Hippocampal formation (tissue), 2 donors: ENCODE results near the gene TMEM141.

Experiments used
- DNase-seq, 2 donors: peaks; one replicate each; lab custom pipeline; 2025; lab: John Stamatoyannopoulos, UW

The TMEM141 gene

DNA sequence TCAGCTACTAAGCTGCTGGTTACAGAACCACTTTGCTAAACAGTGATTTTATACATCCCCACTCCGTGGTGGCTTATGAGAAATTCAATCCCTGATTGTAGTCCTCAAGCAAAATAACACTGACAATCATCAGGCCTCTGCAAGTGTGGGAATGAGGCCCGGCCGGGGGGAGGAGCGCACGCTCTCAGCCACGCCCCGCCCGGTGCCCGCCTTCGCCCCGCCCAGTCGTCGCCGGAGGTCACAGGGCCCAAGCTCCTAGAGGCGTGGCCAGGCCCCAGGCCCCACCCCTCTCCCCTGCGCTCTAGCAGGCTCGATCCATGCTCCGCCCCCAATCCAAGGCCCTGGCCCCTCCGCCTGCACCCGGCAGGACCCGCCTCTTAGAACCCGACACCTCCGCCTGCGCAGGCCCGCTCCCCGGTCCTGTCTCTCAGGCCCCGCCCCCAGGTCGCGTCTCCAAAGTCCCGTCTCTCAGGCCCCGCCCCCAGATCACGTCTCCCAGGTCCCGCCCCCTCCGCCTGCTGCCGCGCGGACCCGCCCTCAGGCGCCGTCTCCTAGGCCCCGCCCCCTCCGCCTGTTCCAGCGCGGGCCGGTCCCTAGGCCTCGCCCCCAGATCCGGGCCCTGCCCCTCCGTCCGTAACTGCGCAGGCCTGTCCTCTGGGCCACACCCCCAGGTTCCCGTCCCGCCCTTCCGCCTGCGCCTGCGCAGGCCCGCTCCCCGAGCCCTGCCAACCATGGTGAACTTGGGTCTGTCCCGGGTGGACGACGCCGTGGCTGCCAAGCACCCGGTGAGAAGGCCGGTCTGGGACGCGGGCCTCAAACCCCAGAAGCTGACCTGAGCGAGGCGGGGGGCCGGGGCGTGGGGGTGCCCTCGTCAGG is at the start of gene TMEM141:
TSS of gene TMEM141 (plus strand) at position 705 of the 876 bp plus-strand sequence. CDS start at position 732, 27 bp downstream.
- DNase-seq = peak; percentile 100

DNA sequence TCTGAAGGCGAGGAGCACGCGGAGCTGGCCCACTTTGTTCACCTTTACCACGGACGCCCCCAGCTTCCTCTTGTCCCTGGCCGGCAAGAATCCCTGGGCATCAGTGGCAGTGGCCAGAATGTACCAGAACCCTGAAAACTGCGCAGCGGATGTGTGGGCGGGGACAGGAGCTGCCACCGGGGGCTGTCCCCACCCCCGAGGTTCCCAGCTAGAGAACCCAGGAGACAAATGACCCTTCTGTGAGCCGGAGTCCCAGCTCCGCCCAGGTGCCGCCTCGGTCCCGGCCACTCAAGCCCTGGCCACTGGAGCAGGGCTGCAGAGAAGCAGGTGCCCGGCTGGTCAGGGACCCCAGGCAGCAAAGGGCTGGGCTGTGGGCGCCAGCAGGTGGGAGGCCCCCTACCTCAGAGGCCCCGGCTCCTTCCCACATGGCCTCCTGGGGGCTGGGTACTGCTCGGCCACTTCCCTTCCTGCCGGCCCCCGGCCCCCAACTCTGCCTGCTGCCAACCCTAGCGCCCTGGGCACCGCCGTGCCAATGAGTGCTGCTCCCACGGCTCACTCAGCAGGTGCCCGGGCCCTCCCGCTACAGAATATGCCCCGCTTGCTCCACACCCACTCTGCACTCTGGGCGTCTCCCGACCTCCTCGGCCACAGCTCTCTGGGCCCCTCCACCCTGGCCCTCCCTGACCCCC is 49.1 kb upstream of the TMEM141 start:
- DNase-seq = no peak

DNA sequence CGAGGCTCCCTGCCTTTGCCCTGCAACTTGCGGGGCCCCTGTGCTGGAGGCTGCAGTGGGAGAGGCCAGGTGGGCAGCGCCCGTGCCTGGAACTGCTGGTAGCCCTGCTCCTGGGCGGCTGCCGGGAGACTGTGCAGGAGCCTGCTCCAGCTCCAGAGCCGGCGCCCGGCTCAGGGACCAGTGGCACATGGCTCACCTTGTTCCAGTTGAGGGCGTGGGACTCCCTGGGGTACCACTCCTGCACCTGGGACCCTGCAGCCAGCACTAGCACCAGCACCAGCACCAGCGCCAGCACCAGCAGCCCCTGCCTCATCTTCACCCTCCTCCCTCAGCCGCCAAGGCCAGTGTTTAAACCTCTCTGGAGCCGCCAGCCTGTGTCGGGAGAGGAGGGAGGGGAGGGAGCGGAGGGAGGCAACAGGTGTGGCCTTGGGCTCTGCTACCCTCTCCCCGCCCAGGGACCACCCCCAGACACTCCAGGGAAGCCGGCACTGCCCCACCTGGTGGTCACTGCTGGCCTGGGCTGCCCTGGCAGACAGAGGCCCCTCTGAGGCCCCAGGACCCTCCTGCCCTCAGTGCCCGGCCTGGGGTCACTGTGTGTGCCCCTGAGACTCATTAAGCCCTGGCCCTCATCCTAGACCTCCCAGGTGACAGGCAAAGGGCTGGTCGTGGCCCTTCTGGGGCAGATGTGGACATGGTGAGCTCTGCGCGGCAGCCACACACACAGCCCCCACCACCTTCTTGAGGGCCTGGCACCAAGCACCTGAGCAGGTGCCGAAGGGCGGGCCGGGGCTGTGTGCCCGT is 48.4 kb upstream of the TMEM141 start, which contains the start of gene LCN10:
TSS of gene LCN10 (minus strand) at position 350 of the 801 bp plus-strand sequence. CDS start at position 313, 37 bp downstream.
- DNase-seq = no peak

DNA sequence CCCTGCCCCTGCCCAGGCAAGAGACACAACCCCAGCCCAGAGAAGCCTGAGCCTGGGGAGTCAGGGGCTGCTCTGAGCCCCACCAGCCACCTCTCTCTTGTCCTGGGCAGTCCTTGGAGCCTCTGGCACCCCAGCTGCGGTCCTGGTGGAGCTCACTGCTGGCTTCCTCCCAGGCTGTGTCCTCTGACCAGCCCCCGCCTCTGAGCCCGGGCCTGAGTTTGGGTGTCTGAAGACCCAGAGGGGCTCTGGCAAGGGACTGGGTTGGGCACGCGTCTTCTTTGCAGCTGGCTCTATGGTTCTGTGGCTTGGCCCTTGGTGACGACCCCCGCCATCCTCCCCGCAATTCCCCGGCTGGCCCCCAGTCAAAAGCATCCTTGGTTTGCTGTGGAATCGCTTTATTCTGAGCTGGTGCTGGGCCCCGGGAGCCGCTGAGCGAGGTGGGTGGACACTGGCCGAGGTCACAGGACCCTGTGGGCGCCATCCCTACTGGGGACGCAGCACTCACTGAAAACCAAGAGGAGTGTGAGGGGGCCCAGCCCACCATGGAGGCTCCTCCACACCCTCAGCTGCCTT is 47.4 kb upstream of the TMEM141 start:
- no peak for DNase-seq

DNA sequence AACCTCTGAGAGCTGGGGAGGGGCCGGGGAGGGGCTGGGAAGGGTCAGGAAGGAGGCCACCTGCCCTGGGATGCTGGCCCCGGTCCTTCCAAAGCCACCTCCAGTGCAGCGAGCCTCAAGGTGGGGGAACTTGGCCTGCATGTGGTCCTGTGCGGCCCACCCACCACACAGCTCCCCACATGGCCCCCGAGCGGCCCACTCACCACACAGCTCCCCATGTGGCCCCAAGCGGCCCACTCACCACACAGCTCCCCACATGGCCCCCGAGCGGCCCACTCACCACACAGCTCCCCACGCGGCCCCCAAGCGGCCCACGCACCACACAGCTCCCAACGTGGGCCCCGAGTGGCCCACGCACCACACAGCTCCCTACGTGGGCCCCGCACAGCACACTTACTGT is 46.4 kb upstream of the TMEM141 start:
- DNase-seq = no peak

DNA sequence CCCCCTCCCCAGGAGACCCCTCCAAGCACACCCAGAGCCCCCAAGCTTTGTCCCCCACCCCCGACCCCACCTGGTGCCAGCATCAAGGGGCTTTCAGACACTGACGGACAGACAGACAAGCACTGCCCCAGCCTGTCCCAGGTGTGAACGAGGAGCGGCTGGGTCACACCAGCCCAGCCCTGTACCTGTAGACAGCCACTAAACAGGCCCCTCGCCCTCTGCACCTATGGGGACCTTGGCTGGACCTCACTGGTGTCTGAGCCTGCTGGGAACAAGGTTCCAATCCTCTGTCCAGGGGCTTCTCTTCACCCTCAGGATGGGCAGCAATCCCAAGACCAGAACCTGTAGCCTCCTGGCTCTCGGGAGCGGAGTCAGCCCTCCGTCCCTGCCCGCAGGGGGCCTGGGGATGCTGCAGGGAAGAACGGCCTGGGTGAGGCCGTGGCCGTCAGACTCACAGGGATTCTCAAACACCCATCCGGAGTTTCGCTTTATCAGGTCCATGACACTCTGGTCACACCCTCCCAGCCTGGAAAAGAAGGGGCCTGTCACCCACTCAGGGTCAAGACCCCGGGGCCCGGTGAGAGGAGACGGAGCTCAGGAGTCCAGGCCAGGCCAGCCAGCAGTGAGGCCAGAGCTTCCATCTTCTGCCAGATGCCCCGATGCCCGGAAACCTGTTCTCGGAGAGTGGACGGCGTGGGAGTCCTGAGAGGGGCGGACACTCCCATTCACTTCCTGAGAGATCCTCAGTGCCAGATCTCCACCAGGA is 45.6 kb upstream of the TMEM141 start:
- DNase-seq = no peak

DNA sequence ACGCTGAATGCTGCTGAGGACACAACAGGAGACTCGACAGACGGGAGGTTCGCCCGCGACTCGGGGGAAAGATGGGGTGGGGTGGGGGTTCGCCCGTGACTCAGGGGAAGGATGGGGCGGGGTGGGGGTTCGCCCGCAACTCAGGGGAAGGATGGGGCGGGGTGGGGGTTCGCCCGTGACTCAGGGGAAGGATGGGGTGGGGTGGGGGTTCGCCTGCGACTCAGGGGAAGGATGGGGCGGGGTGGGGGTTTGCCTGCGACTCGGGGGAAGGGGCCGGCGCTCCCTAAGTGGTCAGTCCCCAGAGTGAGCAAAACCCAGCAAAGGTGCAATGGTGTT is 45.0 kb upstream of the TMEM141 start:
- DNase-seq = no peak

DNA sequence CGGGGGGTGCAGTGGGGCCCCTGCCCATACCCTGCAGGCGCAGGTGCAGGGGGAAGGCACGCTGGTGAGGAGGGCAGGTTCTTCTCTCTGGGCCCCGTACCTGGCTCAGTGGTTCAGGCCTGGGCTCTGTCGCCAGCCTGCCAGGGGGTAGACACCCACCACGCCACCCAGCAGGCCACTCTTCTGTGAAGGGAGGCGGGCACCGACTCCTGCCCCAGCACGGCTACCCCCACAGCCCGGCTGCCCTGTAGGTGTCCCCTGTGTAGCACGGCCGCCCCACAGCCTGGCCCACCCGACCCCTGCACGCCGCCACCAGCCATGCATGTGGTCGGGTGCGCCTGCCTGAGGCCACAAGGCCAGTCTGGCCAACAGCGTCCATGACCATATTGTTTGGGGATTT is 44.5 kb upstream of the TMEM141 start:
- no peak for DNase-seq

DNA sequence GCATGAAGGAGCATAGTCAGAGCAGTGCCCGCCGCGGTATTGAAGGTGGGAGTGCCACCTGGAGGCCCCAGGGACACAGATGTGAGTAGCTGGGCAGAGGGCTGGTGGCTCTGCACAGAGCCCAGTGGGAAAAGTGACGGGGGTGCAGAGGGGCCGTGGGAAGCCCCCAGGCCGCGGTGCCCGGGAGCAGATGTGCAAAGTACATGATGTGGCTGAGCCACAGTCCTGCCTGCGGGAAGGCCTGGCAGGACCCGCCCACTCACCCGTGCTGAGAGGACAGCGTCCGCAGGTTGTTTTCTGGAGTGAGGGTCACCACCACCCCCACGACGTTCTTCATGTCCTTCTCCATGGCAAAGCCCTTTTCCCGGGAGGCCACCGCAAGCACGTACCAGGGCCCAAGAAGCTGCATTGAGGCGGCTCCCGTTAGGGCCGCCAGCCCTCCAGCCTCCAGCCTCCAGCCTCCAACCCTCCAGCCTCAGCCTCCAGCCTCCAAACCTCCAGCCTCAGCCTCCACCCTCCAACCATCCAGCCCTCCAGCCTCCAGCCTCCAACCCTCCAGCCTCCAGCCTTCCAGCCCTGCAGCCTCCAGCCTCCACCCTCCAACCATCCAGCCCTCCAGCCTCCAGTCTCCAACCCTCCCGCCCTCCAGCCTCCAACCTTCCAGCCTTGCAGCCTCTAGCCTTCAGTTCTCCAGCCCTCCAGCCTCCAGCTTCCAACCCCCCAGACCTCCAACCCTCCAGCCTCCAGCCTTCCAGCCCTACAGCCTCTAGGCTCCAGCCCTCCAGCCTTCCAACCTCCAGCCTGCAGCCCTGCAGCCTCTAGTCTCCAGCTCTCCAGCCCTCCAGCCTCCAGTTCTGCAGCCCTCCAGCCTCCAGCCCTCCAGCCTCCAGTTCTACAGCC is 43.7 kb upstream of the TMEM141 start:
- DNase-seq = no peak

DNA sequence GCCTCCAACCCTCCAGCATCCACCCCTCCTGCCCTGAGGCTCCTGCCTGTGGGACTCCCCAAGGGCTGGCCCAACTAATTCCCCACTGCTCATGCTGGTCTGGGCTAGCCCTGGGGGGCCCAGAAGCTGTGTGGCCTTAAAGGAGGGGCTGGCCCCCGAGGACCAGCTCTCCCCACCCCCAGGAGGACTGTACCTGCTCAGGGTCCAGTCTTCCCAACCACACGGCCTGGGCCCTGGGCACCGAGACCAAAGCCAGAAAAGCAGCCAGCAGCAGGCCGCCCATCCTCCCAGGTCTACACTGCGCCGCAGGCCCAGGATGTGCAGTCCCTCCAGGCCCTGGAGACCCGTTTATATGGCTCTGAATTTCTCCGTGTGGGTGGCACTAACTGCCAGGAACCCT is 42.9 kb upstream of the TMEM141 start, which contains the start of gene LCN6:
TSS of gene LCN6 (minus strand) at position 325 of the 400 bp plus-strand sequence. CDS start at position 283, 42 bp downstream.
- no peak for DNase-seq

DNA sequence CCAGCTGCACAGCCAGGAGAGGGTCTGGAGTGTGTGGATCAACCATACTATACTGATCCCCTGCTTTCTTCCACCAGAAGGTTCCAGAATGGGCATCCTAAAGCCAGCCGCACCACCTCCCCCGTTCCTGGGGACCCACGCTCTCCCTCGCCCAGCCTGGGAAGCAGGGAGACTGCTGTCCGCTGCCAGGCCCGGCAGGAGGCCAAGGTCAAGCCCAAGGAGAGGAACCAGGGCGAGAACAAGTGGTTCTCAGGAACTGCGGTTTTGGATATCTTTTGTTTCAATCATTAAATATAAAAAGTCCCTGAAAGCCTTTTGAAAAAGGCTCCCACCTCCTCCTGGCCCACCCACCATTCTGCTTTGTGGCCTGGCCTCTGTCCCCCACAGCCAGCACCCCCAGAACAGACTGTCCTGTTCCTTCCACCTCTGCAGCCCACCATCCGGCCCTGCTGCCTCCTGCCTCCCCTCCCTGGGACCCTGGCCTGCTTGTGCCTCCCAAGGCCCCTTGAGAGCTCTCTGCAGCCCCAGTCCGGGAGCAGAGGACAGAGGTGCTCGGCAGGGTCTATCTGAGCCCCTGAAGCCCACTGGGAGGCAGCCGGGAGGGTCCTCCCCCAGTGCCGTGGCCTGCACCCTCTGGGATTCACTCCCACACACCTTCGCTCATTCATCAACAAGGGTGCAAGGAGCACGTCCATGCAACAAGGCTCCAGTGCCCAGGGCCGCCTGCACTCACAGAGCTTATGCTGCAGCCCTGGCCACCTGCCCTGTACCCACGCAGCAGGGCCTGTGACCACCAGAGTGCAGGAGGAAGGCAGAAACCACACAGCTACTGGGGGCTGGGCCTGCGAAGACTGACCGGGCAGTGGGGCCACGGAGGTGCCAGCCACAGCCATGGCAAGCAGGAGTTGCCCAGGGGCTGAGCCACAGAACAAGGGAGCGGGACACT is 42.2 kb upstream of the TMEM141 start:
- no peak for DNase-seq

DNA sequence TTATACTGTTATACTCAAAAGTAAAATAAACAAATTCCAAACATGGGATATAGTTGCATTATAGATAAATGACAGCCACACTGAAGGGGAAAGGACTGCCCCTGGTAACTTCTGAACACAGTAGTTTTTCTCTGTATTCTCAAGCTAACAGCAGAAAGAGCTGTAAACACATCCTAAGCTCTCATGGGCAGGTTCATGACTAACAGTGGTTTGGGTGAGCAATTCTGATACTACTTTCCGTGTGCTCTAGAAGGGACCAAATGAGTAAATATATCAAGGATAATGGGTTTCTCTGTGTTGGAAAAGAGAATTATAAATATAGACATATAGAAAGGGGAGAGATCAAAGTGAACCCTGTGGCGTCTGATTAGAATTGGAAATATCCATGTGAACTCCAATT is 40.6 kb upstream of the TMEM141 start:
- DNase-seq = no peak

DNA sequence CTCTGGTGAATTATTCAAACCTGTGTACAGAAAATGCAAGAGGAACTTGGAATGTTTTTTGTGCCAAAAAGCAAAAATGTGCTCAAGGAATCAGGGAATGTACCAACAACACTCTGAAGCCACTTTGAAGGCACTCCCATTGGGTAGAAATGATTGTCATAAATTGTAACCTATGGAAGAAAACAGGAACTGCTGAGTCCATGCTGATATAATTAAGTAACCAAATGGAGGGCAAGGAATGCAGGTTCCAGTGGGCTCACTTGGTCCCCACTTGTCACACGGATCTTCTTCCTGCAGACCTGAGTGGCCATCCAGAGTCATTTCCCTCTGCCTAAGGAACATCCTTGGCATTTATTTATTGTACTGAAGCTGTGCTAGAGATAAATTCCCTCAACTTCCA is 39.9 kb upstream of the TMEM141 start:
- DNase-seq = no peak

DNA sequence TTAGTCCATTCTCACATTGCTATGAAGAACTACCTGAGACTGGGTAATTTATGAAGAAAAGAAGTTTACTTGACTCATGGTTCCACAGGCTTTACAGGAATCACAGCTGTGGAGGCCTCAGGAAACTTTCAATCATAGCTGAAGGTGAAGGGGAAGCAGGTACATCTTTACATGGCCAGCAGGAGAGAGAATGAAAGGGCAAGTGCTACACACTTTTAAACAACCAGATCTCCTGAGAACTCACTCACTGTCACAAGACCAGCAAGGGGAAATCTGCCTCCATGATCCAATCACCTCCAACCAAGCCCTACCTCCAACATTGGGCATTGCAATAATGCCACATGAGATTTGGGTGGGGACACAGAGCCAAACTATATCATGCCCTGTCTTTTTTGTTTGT is 39.3 kb upstream of the TMEM141 start:
- no peak for DNase-seq

DNA sequence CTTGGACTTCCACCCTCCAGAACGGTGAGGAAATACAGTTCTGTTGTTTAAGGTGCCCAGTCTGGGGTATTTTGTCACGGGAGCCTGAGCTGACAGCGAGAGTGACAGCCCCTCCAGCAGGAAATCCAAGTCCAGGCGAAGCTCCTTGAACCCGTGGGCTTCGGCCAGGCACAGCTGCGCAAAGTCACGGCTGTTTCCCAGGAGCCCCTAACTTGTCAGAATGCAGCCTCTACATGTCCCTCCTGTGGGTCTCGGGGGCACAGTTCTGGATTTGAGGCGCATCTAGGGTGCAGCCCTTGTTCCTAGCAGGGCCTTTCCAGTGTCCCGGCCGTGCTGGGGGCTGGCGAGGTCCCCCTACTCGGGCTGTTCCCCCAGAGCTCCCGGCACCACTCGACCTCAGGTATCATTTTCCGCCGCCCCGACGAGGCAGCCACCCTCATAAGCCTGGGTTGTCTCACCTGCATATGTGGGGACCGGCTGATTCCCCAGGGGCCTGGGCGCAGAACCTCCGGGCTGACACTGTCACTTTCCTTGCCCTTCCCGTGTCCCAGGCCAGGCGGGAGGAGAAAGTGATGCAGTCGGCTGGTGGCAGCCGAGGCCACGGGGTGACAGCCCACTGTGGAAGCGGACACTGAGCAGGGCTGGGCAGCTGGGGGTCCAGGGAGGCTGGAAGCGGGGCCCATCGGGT is 37.6 kb upstream of the TMEM141 start:
- DNase-seq = no peak

DNA sequence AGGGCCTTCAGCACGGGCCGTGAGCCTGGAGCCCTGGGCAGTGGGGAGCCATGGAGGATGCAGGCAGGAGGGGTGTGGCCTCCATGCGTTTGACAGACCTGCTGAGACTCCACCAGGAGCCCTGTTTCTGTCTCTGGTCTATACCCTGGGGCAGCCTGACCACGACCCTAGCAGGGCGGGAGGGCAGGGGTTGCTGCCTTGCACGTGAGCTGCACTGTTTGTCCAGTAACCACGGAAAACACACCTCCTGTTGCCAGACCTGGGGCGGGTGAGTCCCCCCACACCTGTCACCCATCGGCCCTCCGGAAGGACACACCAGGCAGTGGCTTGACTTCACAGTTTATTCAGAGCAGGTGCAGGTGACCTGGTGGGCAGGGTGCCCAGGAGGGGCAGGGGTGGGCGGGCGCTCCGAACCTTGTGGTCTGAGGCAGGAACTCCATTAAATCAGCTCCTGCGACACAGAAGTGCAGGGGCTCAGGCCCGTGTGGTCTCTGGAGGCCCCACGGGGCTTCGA is 37.0 kb upstream of the TMEM141 start:
- DNase-seq = no peak

DNA sequence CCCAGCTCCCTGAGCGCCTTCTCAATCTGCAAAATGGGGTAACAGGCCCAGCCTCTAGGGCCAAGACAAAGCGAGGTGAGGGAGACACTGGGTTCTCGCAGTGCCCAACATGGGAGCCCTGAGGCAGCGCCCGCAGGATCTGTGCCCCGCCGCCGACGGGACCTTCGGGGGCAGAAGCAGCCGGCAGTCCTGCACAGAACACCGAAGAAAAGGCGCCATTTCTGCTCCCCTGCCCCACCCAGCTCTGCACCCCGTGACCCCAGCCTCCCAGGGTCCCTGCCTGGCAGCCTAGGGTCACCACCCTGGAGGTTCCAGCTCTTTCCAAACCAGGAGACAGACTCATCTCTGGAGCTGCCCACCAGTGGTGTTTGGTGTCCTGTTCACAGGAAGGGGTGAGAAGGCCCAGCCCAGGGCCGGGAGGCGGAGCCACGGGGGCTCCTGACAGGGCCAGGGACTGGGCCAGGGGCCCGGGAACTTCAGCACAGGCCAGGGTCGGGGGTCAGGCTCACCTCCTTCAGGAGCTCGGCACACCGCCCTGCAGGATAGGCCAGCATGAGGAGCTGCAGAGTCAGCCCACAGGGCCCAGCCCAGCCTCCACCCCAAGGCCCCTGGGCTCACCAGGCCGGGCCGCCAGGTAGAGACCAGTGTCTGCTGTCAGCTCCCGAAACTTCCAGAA is 36.4 kb upstream of the TMEM141 start:
- no peak for DNase-seq
